ENCODE measurements around the gene AOC2.

GRCh38 chr17:42798011-42798382, 46.4 kb upstream of the AOC2 start:
- TF ChIP-seq FOXM1 (IDR thresholded peaks at IDR 0.05; ENCODE audit: borderline replicate concordance): no peak
- TF ChIP-seq TARDBP (IDR thresholded peaks at IDR 0.05): no peak
- no peak for TF ChIP-seq BHLHE40 (IDR thresholded peaks at IDR 0.05; ENCODE audit: borderline replicate concordance)
- no peak for TF ChIP-seq NFRKB (IDR thresholded peaks at IDR 0.05)
- TF ChIP-seq FOXA1 (IDR thresholded peaks at IDR 0.05): no peak
- no peak for TF ChIP-seq ZNF384 (IDR thresholded peaks at IDR 0.05)
- TF ChIP-seq HDGF (IDR thresholded peaks at IDR 0.05; ENCODE audit: borderline replicate concordance): no peak
- TF ChIP-seq ELF4 (IDR thresholded peaks at IDR 0.05): no peak
- no peak for TF ChIP-seq SP1 (IDR thresholded peaks at IDR 0.05)
- no peak for TF ChIP-seq FOXK2 (IDR thresholded peaks at IDR 0.05)
- no peak for TF ChIP-seq LEF1 (IDR thresholded peaks at IDR 0.05; ENCODE audit: borderline replicate concordance)

All from HEK293T (cell line).